C4-2B (cell line): ENCODE results near the gene PRDX5.

Source experiments
- H3K27ac ChIP-seq: fragments of 450-650 bp; 2 replicates; pipeline ENCODE4 v1.5.1; 2017
- ZFX ChIP-seq: fragments of 450-650 bp; IDR thresholded peaks from 2 replicates; pipeline ENCODE4 v1.6.1; 2017
- TF ChIP-seq, protein P1 (sequence below): fragments of 450-650 bp; conservative IDR thresholded peaks from 2 replicates; pipeline ENCODE4 v1.5.1; 2017; ENCODE audit warnings: mild to moderate bottlenecking

PRDX5 gene

DNA sequence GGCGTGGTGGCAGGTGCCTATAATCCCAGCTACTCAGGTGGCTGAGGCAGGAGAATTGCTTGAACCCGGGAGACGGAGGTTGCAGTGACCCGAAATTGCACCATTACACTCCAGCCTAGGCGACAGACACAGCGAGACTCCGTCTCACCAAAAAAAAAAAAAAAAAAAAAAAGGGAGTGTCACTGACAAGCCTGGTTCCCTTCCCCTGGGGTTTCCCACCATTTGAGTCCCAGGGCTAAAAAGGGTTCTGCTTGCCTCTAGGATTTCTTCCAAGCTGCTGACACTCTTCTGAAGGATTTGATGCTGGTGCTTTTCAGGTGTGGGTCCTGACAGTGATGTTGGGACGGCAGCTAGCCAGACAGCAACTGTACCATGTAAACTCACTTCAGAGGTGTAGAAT is 20.8 kb downstream of the PRDX5 start:
- no peak for TF ChIP-seq ZFX
- TF ChIP-seq, protein P1, sequence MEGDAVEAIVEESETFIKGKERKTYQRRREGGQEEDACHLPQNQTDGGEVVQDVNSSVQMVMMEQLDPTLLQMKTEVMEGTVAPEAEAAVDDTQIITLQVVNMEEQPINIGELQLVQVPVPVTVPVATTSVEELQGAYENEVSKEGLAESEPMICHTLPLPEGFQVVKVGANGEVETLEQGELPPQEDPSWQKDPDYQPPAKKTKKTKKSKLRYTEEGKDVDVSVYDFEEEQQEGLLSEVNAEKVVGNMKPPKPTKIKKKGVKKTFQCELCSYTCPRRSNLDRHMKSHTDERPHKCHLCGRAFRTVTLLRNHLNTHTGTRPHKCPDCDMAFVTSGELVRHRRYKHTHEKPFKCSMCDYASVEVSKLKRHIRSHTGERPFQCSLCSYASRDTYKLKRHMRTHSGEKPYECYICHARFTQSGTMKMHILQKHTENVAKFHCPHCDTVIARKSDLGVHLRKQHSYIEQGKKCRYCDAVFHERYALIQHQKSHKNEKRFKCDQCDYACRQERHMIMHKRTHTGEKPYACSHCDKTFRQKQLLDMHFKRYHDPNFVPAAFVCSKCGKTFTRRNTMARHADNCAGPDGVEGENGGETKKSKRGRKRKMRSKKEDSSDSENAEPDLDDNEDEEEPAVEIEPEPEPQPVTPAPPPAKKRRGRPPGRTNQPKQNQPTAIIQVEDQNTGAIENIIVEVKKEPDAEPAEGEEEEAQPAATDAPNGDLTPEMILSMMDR = no peak
- no peak overlapping the region for H3K27ac ChIP-seq

DNA sequence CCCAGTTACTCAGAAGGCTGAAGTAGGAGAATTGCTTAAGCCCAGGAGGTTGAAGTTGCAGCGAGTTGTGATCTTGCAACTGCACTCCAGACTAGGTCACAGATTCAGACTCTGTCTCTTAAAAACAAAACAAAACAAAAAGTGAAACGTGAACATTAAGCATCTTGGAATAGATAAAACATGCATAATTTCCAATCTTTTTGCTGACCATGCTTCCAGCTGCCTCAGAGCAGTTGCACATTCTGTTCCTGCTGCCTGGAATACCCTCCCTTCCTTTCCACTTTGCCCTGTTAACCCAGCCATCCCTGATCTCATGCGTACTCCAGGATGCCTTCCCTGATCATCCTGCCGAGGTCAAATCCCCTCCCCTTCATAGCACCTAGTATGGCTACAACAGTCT is 21.4 kb downstream of the PRDX5 start:
- H3K27ac ChIP-seq = no peak overlapping the region
- TF ChIP-seq, protein P1 = no peak
- TF ChIP-seq ZFX = no peak

DNA sequence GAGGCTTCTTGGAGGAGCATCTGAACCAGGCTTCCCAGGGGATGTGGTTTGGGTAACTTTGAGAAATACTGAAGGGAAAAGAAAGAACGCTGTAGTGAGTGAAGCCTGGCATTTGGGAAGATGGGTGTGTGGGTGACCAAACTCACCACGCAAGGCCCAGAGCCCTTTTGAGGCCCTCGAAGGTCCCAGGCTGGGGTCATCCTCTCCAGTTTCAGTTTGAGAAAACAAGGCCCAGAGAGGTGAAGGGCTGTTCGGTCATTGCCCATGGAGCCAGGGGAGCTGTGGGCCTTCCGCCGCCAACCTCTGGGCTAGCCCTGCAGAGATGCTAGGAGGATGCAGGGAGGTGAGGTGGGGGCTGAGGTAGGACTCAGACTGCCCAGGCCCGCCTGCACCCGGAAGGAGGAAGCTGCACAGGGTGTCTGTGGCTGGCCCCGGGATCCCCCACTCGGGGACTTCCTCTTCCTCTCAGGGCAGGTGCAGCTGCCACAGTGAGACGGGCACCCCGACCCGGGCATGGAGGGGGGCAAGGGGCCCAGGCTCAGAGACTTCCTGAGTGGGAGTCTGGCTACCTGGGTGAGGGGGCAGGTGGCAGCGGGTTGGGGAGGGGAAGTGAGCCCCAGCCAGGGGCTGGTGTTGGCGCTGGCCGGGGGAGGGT is 22.0 kb downstream of the PRDX5 start, which contains the start of gene CCDC88B:
TSS of gene CCDC88B (plus strand) at position 451 of the 655 bp plus-strand sequence. CDS start at position 514, 63 bp downstream.
- H3K27ac ChIP-seq = no peak within 1 kb of the TSS
- TF ChIP-seq ZFX = no peak
- TF ChIP-seq, protein P1 = no peak

DNA sequence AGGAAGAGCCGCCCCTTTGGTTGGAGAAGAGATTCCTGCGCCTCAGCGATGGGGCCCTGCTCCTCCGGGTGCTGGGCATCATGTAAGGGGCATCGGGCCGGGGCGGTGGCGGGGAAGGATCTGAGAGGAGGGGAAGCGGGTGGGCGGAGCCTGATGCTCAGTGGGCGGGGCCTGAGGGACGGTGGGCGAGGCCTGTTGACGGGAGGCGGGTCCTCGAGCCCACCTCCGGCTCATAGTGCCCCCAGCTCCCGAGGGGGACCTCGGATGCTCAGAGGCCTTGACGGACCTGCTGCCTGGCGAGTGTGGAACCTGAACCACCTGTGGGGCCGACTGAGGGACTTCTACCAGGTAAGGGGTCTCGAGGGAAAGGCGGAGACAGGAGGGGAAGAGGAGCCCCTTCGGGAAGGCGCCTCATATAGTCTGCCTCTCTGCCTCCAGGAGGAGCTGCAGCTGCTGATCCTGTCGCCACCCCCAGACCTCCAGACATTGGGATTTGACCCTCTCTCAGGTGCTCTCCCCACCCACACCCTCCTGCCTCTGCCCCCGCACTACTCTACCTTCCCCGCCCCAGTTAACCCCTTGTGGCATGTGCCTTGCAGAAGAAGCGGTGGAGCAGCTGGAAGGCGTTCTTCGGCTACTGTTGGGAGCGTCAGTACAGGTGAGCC is 22.9 kb downstream of the PRDX5 start:
- no peak overlapping the region for H3K27ac ChIP-seq

DNA sequence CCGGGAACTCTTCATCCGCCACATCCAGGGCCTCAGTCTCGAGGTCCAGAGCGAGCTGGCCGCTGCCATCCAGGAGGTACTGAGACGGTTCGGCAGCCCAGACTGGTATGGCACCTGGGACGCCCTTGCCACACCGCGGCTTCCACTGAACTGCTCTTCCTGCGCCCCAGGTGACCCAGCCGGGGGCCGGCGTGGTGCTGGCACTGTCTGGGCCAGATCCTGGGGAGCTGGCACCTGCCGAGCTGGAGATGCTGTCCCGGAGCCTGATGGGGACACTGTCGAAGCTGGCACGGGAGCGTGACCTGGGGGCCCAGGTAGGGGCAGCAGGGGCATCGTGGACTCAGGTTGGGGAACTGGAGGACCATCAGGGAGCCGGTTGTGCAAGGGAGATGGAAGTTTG is 23.5 kb downstream of the PRDX5 start:
- TF ChIP-seq, protein P1 = no peak
- no peak for TF ChIP-seq ZFX
- no peak overlapping the region; the same call in 1 of the 2 replicates for H3K27ac ChIP-seq

More for the DNA sequence above, 22.9 kb downstream of the PRDX5 start:
- no peak for TF ChIP-seq ZFX
- TF ChIP-seq, protein P1 = no peak

DNA sequence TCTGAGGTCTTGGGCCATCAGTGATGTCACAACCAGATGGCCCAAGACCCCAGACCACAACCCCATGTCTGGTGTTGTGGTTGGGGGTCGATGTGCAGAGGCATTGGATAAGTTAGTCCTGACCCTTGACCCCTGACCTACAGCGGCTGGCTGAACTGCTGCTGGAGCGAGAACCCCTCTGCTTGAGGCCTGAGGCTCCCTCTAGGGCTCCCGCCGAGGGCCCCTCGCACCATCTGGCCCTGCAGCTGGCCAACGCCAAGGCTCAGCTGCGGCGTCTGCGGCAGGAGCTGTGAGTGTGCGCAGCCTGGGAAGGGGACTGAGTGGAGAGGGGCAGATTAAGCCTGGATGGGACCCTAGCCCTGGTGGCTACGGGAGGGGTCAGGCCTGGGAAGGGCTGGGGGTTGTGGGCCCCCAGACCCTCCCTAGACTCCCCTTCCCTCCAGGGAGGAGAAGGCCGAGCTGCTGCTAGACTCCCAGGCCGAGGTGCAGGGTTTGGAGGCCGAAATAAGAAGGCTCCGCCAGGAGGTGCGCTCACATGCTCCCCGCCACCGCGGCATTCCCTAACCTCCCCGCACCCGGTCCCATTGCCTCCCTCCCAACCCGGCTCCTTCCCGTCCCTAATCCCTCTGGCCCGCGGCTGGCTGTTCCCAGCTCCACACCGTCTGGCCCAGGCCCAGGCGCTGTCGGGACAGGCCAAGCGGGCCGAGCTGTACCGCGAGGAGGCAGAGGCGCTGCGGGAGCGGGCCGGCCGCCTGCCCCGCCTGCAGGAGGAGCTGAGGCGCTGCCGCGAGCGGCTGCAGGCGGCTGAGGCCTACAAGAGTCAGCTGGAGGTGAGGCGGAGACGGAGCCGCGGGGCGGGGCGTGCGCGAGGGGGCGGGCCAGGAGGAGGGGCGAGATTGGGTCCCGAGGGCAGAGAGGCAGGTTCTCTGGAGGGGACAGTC is 24.2 kb downstream of the PRDX5 start:
- TF ChIP-seq, protein P1 = peak; percentile 78
- peak; percentile 79; the same call in 1 of the 2 replicates for TF ChIP-seq ZFX
- H3K27ac ChIP-seq = peak overlapping the region; percentile 66
